ENCODE data around the gene GUF1. TPM values are rescaled to one million over a fixed set of nuclear protein-coding genes. Genes with fewer than 3 reads are reported as not detected.

GUF1 gene
- total and polyA plus RNA-seq, 2 of the 13 experiments (the other 11 are each of a cell fraction or from before 2014, with no cell fraction given), result 10.3 to 24.6 TPM

DNA sequence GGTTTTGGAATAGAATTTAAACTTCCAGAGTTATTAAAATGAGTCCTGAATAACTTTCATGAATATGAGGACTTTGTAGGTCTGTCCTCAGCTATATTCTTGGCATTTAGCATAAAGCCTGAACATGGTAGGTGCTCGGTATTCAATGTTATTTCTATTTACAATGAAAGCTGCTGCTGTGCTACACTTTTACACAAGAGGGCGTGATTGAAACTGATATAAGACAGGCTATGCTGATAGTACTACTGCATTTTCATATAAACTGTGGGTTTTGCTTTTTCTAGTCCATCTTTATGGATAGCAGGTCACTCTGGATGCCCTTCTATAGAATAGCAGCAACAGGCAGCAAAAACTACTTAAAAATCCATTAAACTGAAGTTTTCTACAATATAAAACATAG is 60.4 kb downstream of the GUF1 start (continued):
- no peak for TF ChIP-seq HIVEP1 (CRISPR knock-in tag; IDR thresholded peaks at IDR 0.05)
- TF ChIP-seq, protein P1, sequence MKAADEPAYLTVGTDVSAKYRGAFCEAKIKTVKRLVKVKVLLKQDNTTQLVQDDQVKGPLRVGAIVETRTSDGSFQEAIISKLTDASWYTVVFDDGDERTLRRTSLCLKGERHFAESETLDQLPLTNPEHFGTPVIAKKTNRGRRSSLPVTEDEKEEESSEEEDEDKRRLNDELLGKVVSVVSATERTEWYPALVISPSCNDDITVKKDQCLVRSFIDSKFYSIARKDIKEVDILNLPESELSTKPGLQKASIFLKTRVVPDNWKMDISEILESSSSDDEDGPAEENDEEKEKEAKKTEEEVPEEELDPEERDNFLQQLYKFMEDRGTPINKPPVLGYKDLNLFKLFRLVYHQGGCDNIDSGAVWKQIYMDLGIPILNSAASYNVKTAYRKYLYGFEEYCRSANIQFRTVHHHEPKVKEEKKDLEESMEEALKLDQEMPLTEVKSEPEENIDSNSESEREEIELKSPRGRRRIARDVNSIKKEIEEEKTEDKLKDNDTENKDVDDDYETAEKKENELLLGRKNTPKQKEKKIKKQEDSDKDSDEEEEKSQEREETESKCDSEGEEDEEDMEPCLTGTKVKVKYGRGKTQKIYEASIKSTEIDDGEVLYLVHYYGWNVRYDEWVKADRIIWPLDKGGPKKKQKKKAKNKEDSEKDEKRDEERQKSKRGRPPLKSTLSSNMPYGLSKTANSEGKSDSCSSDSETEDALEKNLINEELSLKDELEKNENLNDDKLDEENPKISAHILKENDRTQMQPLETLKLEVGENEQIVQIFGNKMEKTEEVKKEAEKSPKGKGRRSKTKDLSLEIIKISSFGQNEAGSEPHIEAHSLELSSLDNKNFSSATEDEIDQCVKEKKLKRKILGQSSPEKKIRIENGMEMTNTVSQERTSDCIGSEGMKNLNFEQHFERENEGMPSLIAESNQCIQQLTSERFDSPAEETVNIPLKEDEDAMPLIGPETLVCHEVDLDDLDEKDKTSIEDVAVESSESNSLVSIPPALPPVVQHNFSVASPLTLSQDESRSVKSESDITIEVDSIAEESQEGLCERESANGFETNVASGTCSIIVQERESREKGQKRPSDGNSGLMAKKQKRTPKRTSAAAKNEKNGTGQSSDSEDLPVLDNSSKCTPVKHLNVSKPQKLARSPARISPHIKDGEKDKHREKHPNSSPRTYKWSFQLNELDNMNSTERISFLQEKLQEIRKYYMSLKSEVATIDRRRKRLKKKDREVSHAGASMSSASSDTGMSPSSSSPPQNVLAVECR (CRISPR knock-in tag; IDR thresholded peaks at IDR 0.05; ENCODE audit: borderline replicate concordance), result no peak
- TF ChIP-seq BRD4 (CRISPR knock-in tag; IDR thresholded peaks at IDR 0.05), result no peak

DNA sequence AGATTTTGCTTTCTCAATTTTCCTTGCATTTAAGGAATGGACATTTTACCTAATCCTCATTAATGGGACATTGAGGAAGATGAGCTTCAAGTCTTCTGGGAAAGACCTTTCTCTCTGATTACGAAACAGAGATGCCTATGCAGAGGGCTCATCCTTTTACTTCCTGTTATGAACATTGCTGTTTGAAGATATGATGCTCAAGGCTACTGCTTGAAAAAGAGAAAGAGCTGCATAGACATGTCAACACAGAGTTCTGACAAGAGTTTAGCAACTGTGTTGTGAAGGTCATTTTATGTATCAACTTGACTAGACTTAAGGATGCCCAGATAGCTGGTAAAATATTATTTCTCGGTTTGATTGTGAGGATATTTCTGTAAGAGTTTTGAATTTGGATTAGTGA is 62.0 kb downstream of the GUF1 start:
- intact Hi-C loops (cut with micrococcal nuclease; ENCODE audit: unreplicated experiment), result no loop called here
- H3K4me1 ChIP-seq (ENCODE audit: insufficient read depth, low read length), result no peaks in the 10 kb centered on the region

More for the DNA sequence above, 62.0 kb downstream of the GUF1 start:
- ATAC-seq (no peak), DNase-seq (ENCODE audit: low spot score) (no peak), FAIRE-seq (no peak)
- Histone ChIP-seq H2AFZ (ENCODE audit: low read length) (no peak overlapping the region), H3K27me3 (ENCODE audit: control insufficient read depth in 1 of 2, insufficient read depth in 2 of 2, low read length in 2 of 2) (no peaks in the 10 kb centered on the region), H3K36me3 (replicated peaks in 1 of 2; ENCODE audit: control insufficient read depth in 1 of 2, insufficient read depth in 2 of 2, low read length in 2 of 2) (no peaks in the 10 kb centered on the region), H3K4me2 (ENCODE audit: low read depth, low read length) (no peak overlapping the region), H3K9ac (ENCODE audit: insufficient read depth, low read depth, low read length) (no peak overlapping the region), H3K27ac (ENCODE audit: extremely low read length, insufficient read depth, low read length) (no peak overlapping the region), H4K20me1 (ENCODE audit: insufficient read depth, low read length) (no peaks in the 10 kb centered on the region), H3K9me3 (ENCODE audit: low read length) (no peaks in the 10 kb centered on the region), H3K79me2 (ENCODE audit: insufficient read depth, low read length) (no peaks in the 10 kb centered on the region), H3K4me3 (replicated peaks in 1 of 3; ENCODE audit: insufficient read depth in 1 of 3, low read depth in 2 of 3, low read length in 3 of 3) (no peak overlapping the region)
- TF ChIP-seq NR3C1 (CRISPR knock-in tag; IDR thresholded peaks at IDR 0.05) (no peak), NFATC3 (CRISPR knock-in tag; IDR thresholded peaks at IDR 0.05) (no peak), GATAD1 (CRISPR knock-in tag; IDR thresholded peaks at IDR 0.05) (no peak), ZIK1 (CRISPR knock-in tag; IDR thresholded peaks at IDR 0.05; ENCODE audit: borderline replicate concordance, low read depth) (no peak), KDM6A (CRISPR knock-in tag; IDR thresholded peaks at IDR 0.05; ENCODE audit: low read depth) (no peak), ZFP37 (CRISPR knock-in tag; IDR thresholded peaks at IDR 0.05; ENCODE audit: borderline replicate concordance) (no peak), DNMT1 (CRISPR knock-in tag; IDR thresholded peaks at IDR 0.05) (no peak)
- TF ChIP-seq, protein P2, sequence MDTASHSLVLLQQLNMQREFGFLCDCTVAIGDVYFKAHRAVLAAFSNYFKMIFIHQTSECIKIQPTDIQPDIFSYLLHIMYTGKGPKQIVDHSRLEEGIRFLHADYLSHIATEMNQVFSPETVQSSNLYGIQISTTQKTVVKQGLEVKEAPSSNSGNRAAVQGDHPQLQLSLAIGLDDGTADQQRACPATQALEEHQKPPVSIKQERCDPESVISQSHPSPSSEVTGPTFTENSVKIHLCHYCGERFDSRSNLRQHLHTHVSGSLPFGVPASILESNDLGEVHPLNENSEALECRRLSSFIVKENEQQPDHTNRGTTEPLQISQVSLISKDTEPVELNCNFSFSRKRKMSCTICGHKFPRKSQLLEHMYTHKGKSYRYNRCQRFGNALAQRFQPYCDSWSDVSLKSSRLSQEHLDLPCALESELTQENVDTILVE (CRISPR knock-in tag; IDR thresholded peaks at IDR 0.05), result no peak
- CTCF ChIA-PET (ENCODE audit: low intra/inter-chr PET ratio, low total read pairs), result no interaction called here
- 0% methylated on average over 2 of the region's 2 CpGs for WGBS (ENCODE audit: low lambda C conversion rate)
- POLR2A ChIA-PET, result no interaction called here
- in situ Hi-C loops (cut with HindIII; ENCODE audit: extremely low pct_ligation_motif_present, low pct_unique_long_range_greater_than_20kb), result no loop called here
- BruUV-seq (replicated peaks), result no TSS peak

Measured in HepG2 (cell line).